NCI-H2196 treated with DMSO at 0.1 percent for 48 hours (cell line): ENCODE measurements around the gene CBX7.

Experiments used
- DNase-seq: peaks from one replicate; lab custom pipeline; 2025; ENCODE audit not compliant: unreplicated experiment; lab: John Stamatoyannopoulos, UW

The CBX7 gene

GRCh38 chr22:39148026-39148726, 4.3 kb downstream of the CBX7 start:
- DNase-seq = no peak

GRCh38 chr22:39147335-39148025, 5.0 kb downstream of the CBX7 start:
- DNase-seq = no peak

GRCh38 chr22:39146256-39147101, 6.0 kb downstream of the CBX7 start:
- no peak for DNase-seq

- DNase-seq = no peak
These were observed 8.2 kb downstream of the CBX7 start for GRCh38 chr22:39144101-39144767.

- DNase-seq = no peak
These were observed 10.3 kb downstream of the CBX7 start for GRCh38 chr22:39142088-39142680.

- no peak for DNase-seq
These were observed 12.5 kb downstream of the CBX7 start for GRCh38 chr22:39139933-39140332.

GRCh38 chr22:39138357-39138997, 14.0 kb downstream of the CBX7 start:
- no peak for DNase-seq

GRCh38 chr22:39136317-39136716, 16.2 kb downstream of the CBX7 start:
- DNase-seq = no peak

- no peak for DNase-seq
These were observed 17.2 kb downstream of the CBX7 start for GRCh38 chr22:39135092-39135896.

GRCh38 chr22:39134366-39135091, 18.0 kb downstream of the CBX7 start:
- DNase-seq = no peak

GRCh38 chr22:39133871-39134270, 18.6 kb downstream of the CBX7 start:
- no peak for DNase-seq

GRCh38 chr22:39132871-39133524, 19.5 kb downstream of the CBX7 start:
- no peak for DNase-seq

GRCh38 chr22:39132281-39132680, 20.2 kb downstream of the CBX7 start:
- no peak for DNase-seq

GRCh38 chr22:39130892-39131855, 21.3 kb downstream of the CBX7 start:
- DNase-seq = no peak

- DNase-seq = no peak
These were observed 22.3 kb downstream of the CBX7 start for GRCh38 chr22:39130152-39130704.

- DNase-seq = no peak
These were observed 22.7 kb downstream of the CBX7 start for GRCh38 chr22:39129746-39130145.

- no peak for DNase-seq
These were observed 23.4 kb downstream of the CBX7 start for GRCh38 chr22:39129081-39129480.
